Activated B cell treated with CpG ODN at 0.5 μM for 24 hours (primary cell): ENCODE results near the gene KAT5. TPM values are rescaled to one million over a fixed set of nuclear protein-coding genes. Genes with fewer than 3 reads are reported as not detected.
"Not testable (repeated sequence)": the region's sequence is repeated elsewhere in the genome, so short reads cannot be mapped to it uniquely, and the experiment has no call there.

ENCODE experiments used
- ATAC-seq: fragments of 200-7000 bp; cut with Tn5 transposase; one replicate; pipeline ENCODE4 v1.10.0; 2021; ENCODE audit warnings: low read depth, mild to moderate bottlenecking, moderate library complexity
- CTCF ChIA-PET: fragments of 350-600 bp; sonication (Branson Sonifier 250); formaldehyde crosslinking; loops from one replicate; lab custom pipeline; 2021; ENCODE audit warnings: antibody characterized with exemption; lab: Charles Lee
- POLR2A ChIA-PET: fragments of 350-600 bp; sonication (Branson Sonifier 250); formaldehyde crosslinking; loops from one replicate; lab custom pipeline; 2021; ENCODE audit warnings: antibody characterized with exemption; lab: Charles Lee
- DNase-seq: peaks from one replicate; pipeline ENCODE4 v3.0.0; 2022
- H3K27ac Mint-ChIP-seq: one replicate; pipeline ENCODE4 v1.8.0; 2020; ENCODE audit warnings: mixed read lengths
- H3K27me3 Mint-ChIP-seq: one replicate; pipeline ENCODE4 v1.8.0; 2021; ENCODE audit warnings: mixed read lengths
- H3K36me3 Mint-ChIP-seq: one replicate; pipeline ENCODE4 v1.8.0; 2021; ENCODE audit warnings: low read depth, mixed read lengths
- H3K4me1 Mint-ChIP-seq: one replicate; pipeline ENCODE4 v1.8.0; 2021; ENCODE audit warnings: mixed read lengths
- H3K4me3 Mint-ChIP-seq: one replicate; pipeline ENCODE4 v1.8.0; 2020; ENCODE audit warnings: mild to moderate bottlenecking, mixed read lengths
- H3K9me3 Mint-ChIP-seq: one replicate; pipeline ENCODE4 v1.8.0; 2020; ENCODE audit warnings: mixed read lengths
- intact Hi-C: fragments of 100-400 bp; cut with micrococcal nuclease; formaldehyde crosslinking; loops from one replicate; pipeline ENCODE4 v1.15.1; 2024
- total RNA-seq: library from RNA; stranded (reverse); gene quantifications from 2 replicates; pipeline ENCODE4 v1.2.3, GENCODE V29; 2022
- TF ChIP-seq, protein P1 (sequence below): fragments of 200-600 bp; IDR thresholded peaks from one replicate; pipeline ENCODE4 v1.8.0; 2022; ENCODE audit warnings: antibody characterized with exemption, mild to moderate bottlenecking

KAT5 gene
- total RNA-seq, 1 donor from 2014 or later = 120 TPM

DNA sequence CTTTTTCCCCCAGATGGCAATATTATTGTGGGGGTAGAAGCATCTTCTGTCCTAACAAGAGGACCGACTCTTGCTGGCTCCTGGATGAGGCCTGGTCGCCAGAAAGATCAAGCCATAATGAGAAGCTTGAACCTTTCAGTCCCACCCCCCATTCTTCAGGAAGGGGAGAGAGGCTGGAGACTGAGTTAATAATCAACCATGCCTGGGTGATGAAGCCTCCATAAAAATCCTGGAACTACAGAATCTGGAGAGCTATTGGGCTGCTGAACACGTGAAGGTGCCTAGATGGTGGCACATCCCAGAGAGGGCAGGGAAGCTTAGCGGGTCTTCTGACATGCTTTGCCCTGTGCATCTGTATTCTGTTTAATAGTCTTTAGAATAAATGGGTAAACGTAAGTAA is 52.4 kb downstream of the KAT5 start:
- no peaks in the 10 kb centered on the region for H3K4me1 Mint-ChIP-seq
- POLR2A ChIA-PET = no interaction called here
- no peak overlapping the region for H3K27ac Mint-ChIP-seq
- H3K27me3 Mint-ChIP-seq = peaks cover 5% of the 10 kb centered on the region
- TF ChIP-seq, protein P1, sequence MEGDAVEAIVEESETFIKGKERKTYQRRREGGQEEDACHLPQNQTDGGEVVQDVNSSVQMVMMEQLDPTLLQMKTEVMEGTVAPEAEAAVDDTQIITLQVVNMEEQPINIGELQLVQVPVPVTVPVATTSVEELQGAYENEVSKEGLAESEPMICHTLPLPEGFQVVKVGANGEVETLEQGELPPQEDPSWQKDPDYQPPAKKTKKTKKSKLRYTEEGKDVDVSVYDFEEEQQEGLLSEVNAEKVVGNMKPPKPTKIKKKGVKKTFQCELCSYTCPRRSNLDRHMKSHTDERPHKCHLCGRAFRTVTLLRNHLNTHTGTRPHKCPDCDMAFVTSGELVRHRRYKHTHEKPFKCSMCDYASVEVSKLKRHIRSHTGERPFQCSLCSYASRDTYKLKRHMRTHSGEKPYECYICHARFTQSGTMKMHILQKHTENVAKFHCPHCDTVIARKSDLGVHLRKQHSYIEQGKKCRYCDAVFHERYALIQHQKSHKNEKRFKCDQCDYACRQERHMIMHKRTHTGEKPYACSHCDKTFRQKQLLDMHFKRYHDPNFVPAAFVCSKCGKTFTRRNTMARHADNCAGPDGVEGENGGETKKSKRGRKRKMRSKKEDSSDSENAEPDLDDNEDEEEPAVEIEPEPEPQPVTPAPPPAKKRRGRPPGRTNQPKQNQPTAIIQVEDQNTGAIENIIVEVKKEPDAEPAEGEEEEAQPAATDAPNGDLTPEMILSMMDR = no peak
- H3K36me3 Mint-ChIP-seq = no peaks in the 10 kb centered on the region
- intact Hi-C loops = no loop called here
- H3K9me3 Mint-ChIP-seq = no peaks in the 10 kb centered on the region
- DNase-seq (no peak), ATAC-seq (no peak)
- CTCF ChIA-PET = no interaction called here
- no peak overlapping the region for H3K4me3 Mint-ChIP-seq

DNA sequence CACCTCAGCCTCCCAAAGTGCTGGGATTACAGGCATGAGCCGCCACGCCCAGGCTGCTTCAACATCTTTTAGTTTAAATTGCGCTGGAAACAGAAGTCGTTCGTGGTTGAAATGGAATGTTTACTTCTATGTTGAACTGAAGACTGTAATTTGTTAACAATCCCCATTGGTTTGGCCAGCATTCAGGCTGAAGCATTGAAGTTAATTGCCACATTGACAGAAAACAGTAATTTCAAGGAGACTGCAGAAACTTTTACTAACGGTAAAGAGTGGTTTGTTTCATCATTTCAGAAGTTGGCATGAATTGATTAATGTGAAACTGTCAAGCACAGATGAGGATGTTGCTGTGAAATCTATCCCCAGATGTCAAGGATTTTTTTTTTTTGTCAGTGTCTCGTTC is 54.5 kb downstream of the KAT5 start:
- Mint-ChIP-seq H3K9me3 (no peaks in the 10 kb centered on the region), H3K4me1 (peaks cover 3% of the 10 kb centered on the region), H3K4me3 (no peak overlapping the region), H3K27me3 (no peaks in the 10 kb centered on the region), H3K36me3 (no peaks in the 10 kb centered on the region), H3K27ac (no peak overlapping the region)
- DNase-seq (no peak), ATAC-seq (no peak)
- ChIA-PET CTCF (interaction anchor here (0.9 kb wide), 1 partner anchor 10 kb away, joined by 3 read pairs; no protein-coding TSS in a partner anchor), POLR2A (no interaction called here)
- intact Hi-C loops = no loop called here
- TF ChIP-seq, protein P1 = no peak

DNA sequence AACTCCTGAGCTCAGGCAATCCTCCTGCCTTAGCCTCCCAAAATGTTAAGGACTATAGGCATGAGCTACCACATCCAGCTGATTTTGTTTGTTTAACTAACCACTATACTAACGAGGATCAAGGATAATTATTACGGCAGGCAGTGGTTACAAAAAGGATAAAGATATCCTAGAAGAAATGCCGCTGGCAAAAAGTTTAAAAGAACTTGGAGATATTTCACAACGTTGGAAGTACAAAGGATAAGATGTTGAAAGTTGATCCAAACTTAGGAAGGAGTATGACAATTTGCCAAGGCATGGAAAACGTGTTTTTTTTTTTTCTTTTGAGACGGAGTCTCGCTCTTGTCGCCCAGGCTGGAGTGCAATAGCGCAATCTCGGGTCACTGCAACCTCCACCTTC is 55.4 kb downstream of the KAT5 start:
- H3K27me3 Mint-ChIP-seq = no peaks in the 10 kb centered on the region
- H3K36me3 Mint-ChIP-seq = no peaks in the 10 kb centered on the region
- intact Hi-C loops = no loop called here
- ChIA-PET POLR2A (no interaction called here), CTCF (no interaction called here)
- no peaks in the 10 kb centered on the region for H3K9me3 Mint-ChIP-seq
- ATAC-seq = no peak
- H3K27ac Mint-ChIP-seq = no peak overlapping the region
- TF ChIP-seq, protein P1 = no peak
- peaks cover 3% of the 10 kb centered on the region for H3K4me1 Mint-ChIP-seq
- no peak overlapping the region for H3K4me3 Mint-ChIP-seq
- DNase-seq = no peak

DNA sequence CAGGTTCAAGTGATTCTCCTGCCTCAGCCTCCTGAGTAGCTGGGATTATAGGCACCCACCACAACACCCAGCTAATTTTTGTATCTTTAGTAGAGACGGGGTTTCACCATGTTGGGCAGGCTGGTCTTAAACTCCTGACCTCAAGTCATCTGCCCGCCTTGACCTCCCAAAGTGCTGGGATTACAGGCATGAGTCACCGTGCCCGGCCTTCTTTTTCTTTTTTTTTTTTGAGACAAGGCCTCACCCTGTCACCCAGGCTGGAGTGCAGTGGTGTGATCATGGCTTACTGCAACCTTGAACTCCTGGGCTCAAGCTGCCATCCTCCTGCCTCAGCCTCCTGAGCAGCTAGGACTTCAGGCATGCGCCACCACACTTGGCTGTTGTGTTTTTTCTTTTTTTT is 55.8 kb downstream of the KAT5 start:
- POLR2A ChIA-PET, ATAC-seq: not testable (repeated sequence)

More for the DNA sequence above, 55.8 kb downstream of the KAT5 start:
- H3K36me3 Mint-ChIP-seq, intact Hi-C loops, DNase-seq, H3K27me3 Mint-ChIP-seq, H3K27ac Mint-ChIP-seq, CTCF ChIA-PET, H3K4me3 Mint-ChIP-seq, H3K4me1 Mint-ChIP-seq, H3K9me3 Mint-ChIP-seq: not testable (repeated sequence)

Other genes with a start within 250 kb of the KAT5 start
- 12,540 and 18,961 TPM in 2 replicates for gene MALAT1, start 213.2 kb upstream of the KAT5 start, total RNA-seq
- 70.0 and 75.7 TPM in 2 replicates for gene SCYL1, start 187.2 kb upstream of the KAT5 start, total RNA-seq
- gene LTBP3, start 153.9 kb upstream of the KAT5 start, total RNA-seq = 25.0 and 25.3 TPM in 2 replicates
- 40.9 and 41.0 TPM in 2 replicates for gene ZNRD2, start 141.8 kb upstream of the KAT5 start, total RNA-seq
- gene FAM89B, start 139.7 kb upstream of the KAT5 start, total RNA-seq = 19.1 and 21.6 TPM in 2 replicates
- 143 and 163 TPM in 2 replicates for gene EHBP1L1, start 136.2 kb upstream of the KAT5 start, total RNA-seq
- 1.0 and 1.1 TPM in 2 replicates for gene KCNK7, start 116.5 kb upstream of the KAT5 start, total RNA-seq
- 72.1 and 89.6 TPM in 2 replicates for gene MAP3K11, start 98.0 kb upstream of the KAT5 start, total RNA-seq
- 45.3 and 51.4 TPM in 2 replicates for gene PCNX3, start 96.5 kb upstream of the KAT5 start, total RNA-seq
- 236 and 252 TPM in 2 replicates for gene SIPA1, start 74.2 kb upstream of the KAT5 start, total RNA-seq
- gene RELA, start 49.3 kb upstream of the KAT5 start, total RNA-seq = 110 and 119 TPM in 2 replicates
- gene RNASEH2C, start 8.5 kb downstream of the KAT5 start, total RNA-seq = 85.3 and 91.4 TPM in 2 replicates
- gene AP5B1, start 68.7 kb downstream of the KAT5 start, total RNA-seq = 17.4 and 20.9 TPM in 2 replicates
- 0.09 and 0.29 TPM in 2 replicates for gene OVOL1, start 74.8 kb downstream of the KAT5 start, total RNA-seq
- gene SNX32, start 121.7 kb downstream of the KAT5 start, total RNA-seq = 0.37 and 1.0 TPM in 2 replicates
- 1,079 and 1,089 TPM in 2 replicates for gene CFL1, start 145.9 kb downstream of the KAT5 start, total RNA-seq
- 73.8 and 83.1 TPM in 2 replicates for gene MUS81, start 148.2 kb downstream of the KAT5 start, total RNA-seq
- 3.8 and 6.3 TPM in 2 replicates for gene EFEMP2, start 160.5 kb downstream of the KAT5 start, total RNA-seq
- 0.59 and 0.93 TPM in 2 replicates for gene CTSW, start 167.6 kb downstream of the KAT5 start, total RNA-seq
- gene FIBP, start 176.2 kb downstream of the KAT5 start, total RNA-seq = 74.5 and 76.5 TPM in 2 replicates
- gene CCDC85B, start 178.4 kb downstream of the KAT5 start, total RNA-seq = 21.6 and 23.4 TPM in 2 replicates
- 1.0 and 1.4 TPM in 2 replicates for gene FOSL1, start 188.1 kb downstream of the KAT5 start, total RNA-seq
- gene C11orf68, start 206.8 kb downstream of the KAT5 start, total RNA-seq = 28.9 and 31.7 TPM in 2 replicates
- 64.7 and 75.8 TPM in 2 replicates for gene DRAP1, start 207.2 kb downstream of the KAT5 start, total RNA-seq
- gene TSGA10IP, start 233.2 kb downstream of the KAT5 start, total RNA-seq = not detected in 2 replicates
- gene SART1, start 249.5 kb downstream of the KAT5 start, total RNA-seq = 86.6 and 92.3 TPM in 2 replicates